ENCODE results near the gene SANBR.

DNA sequence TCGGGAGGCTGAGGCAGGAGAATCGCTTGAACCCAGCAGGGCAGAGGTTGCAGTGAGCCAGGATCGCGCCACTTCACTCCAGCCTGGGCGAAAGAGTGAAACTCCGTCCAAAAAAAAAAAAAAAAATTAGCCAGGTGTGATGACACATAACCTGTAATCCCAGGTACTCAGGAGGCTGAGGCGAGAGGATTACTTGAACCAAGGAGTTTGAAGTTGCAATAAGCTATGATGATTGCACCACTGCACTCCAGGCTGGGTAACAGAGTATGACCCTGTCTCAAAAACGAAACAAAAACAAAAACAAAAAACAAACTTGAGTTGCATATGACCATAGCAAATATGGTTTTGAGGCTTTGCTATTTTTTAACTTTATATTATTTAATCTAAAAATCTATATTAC lies 25.8 kb downstream of the SANBR start:
- TF ChIP-seq EZH2 (IDR thresholded peaks at IDR 0.05; ENCODE audit: borderline replicate concordance) (no peak), EZH2phosphoT487 (IDR thresholded peaks at IDR 0.05; ENCODE audit: low read depth, severe bottlenecking, unreplicated experiment) (no peak)
- TF ChIP-seq, protein P1, sequence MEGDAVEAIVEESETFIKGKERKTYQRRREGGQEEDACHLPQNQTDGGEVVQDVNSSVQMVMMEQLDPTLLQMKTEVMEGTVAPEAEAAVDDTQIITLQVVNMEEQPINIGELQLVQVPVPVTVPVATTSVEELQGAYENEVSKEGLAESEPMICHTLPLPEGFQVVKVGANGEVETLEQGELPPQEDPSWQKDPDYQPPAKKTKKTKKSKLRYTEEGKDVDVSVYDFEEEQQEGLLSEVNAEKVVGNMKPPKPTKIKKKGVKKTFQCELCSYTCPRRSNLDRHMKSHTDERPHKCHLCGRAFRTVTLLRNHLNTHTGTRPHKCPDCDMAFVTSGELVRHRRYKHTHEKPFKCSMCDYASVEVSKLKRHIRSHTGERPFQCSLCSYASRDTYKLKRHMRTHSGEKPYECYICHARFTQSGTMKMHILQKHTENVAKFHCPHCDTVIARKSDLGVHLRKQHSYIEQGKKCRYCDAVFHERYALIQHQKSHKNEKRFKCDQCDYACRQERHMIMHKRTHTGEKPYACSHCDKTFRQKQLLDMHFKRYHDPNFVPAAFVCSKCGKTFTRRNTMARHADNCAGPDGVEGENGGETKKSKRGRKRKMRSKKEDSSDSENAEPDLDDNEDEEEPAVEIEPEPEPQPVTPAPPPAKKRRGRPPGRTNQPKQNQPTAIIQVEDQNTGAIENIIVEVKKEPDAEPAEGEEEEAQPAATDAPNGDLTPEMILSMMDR (IDR thresholded peaks at IDR 0.05; ENCODE audit: poor library complexity) = no peak
